Suppressor macrophage (primary cell): ENCODE data around the gene ADAM8.

Experiments
- DNase-seq, 4 experiments: peaks; one replicate each; pipeline ENCODE4 v3.0.0-alpha.2; 2020 to 2022

ADAM8 gene

GRCh38 chr10:133308421-133309099 is 31.9 kb upstream of the ADAM8 start, which contains the start of the genes TUBGCP2 and ZNF511:
TUBGCP2 (minus strand) TSS chr10:133308872; CDS start chr10:133302941, 5,931 bp downstream.
ZNF511 (plus strand) TSS chr10:133308914; CDS start chr10:133308944, 30 bp downstream.
- peak; percentile 93 to 96 (median 95) for DNase-seq

- DNase-seq, result peak; percentile 65 to 82 (median 71)
These were observed 31.2 kb upstream of the ADAM8 start for GRCh38 chr10:133307776-133308420.

GRCh38 chr10:133306941-133307379 is 30.3 kb upstream of the ADAM8 start:
- no peak for DNase-seq

GRCh38 chr10:133306097-133306476 is 29.4 kb upstream of the ADAM8 start:
- no peak for DNase-seq

GRCh38 chr10:133303206-133303605 is 26.5 kb upstream of the ADAM8 start:
- DNase-seq, result no peak

GRCh38 chr10:133302230-133302629 is 25.6 kb upstream of the ADAM8 start:
- no peak for DNase-seq

- no peak for DNase-seq
These were observed 23.1 kb upstream of the ADAM8 start for GRCh38 chr10:133299738-133300137.

GRCh38 chr10:133299224-133299623 is 22.6 kb upstream of the ADAM8 start:
- no peak for DNase-seq

- DNase-seq, result no peak
These were observed 21.8 kb upstream of the ADAM8 start for GRCh38 chr10:133298466-133298865.

GRCh38 chr10:133297504-133297903 is 20.8 kb upstream of the ADAM8 start:
- no peak for DNase-seq

GRCh38 chr10:133295426-133296320 is 19.0 kb upstream of the ADAM8 start:
- peak in 1 of 4 experiments; percentile 34 for DNase-seq

GRCh38 chr10:133294189-133294588 is 17.5 kb upstream of the ADAM8 start:
- DNase-seq, result peak; percentile 95 to 98 (median 96)

GRCh38 chr10:133293810-133294119 is 17.1 kb upstream of the ADAM8 start:
- DNase-seq, result no peak

- peak; percentile 91 to 97 (median 92) for DNase-seq
These were observed 16.5 kb upstream of the ADAM8 start for GRCh38 chr10:133292919-133293809.

- DNase-seq, result no peak
These were observed 13.1 kb upstream of the ADAM8 start for GRCh38 chr10:133289761-133290160.

- DNase-seq, result no peak
These were observed 11.3 kb upstream of the ADAM8 start for GRCh38 chr10:133287832-133288500.

GRCh38 chr10:133286366-133286765 is 9.7 kb upstream of the ADAM8 start:
- DNase-seq, result no peak

GRCh38 chr10:133285217-133285616 is 8.5 kb upstream of the ADAM8 start:
- DNase-seq, result no peak

GRCh38 chr10:133283931-133284330 is 7.3 kb upstream of the ADAM8 start:
- DNase-seq, result no peak

- no peak for DNase-seq
These were observed 6.2 kb upstream of the ADAM8 start for GRCh38 chr10:133282846-133283390.
